Activated CD8-positive, alpha-beta T cell treated with anti-CD3 and anti-CD28 coated beads for 36 hours (primary cell): ENCODE measurements around the gene SMG7. TPM values are rescaled to one million over a fixed set of nuclear protein-coding genes. Genes with fewer than 3 reads are reported as not detected.

Source experiments
- ATAC-seq: fragments of 200-7000 bp; cut with Tn5 transposase; one replicate; pipeline ENCODE4 v1.10.0; 2021; ENCODE audit warnings: mild to moderate bottlenecking, moderate library complexity
- CTCF ChIA-PET: fragments of 350-600 bp; sonication (Branson Sonifier 250); formaldehyde crosslinking; loops from one replicate; lab custom pipeline; 2021; ENCODE audit warnings: antibody characterized with exemption; lab: Charles Lee
- POLR2A ChIA-PET: fragments of 350-600 bp; sonication (Branson Sonifier 250); formaldehyde crosslinking; loops from one replicate; lab custom pipeline; 2021; ENCODE audit warnings: antibody characterized with exemption; lab: Charles Lee
- DNase-seq: peaks from one replicate; pipeline ENCODE4 v3.0.0-alpha.2; 2020
- H3K27ac Mint-ChIP-seq: one replicate; pipeline ENCODE4 v1.8.0; 2021; ENCODE audit warnings: mild to moderate bottlenecking, mixed read lengths
- H3K27me3 Mint-ChIP-seq: one replicate; pipeline ENCODE4 v1.8.0; 2021; ENCODE audit warnings: mixed read lengths
- H3K36me3 Mint-ChIP-seq: one replicate; pipeline ENCODE4 v1.8.0; 2021; ENCODE audit warnings: low read depth, mixed read lengths
- H3K4me1 Mint-ChIP-seq: one replicate; pipeline ENCODE4 v1.8.0; 2021; ENCODE audit warnings: low read depth, mixed read lengths
- H3K4me3 Mint-ChIP-seq: one replicate; pipeline ENCODE4 v1.8.0; 2021; ENCODE audit warnings: mild to moderate bottlenecking, moderate library complexity, mixed read lengths
- H3K9me3 Mint-ChIP-seq: one replicate; pipeline ENCODE4 v1.8.0; 2021; ENCODE audit warnings: mixed read lengths
- intact Hi-C: fragments of 100-400 bp; cut with micrococcal nuclease; formaldehyde crosslinking; loops from one replicate; pipeline ENCODE4 v1.10.0; 2022
- total RNA-seq, 2 experiments: library from RNA; stranded (reverse); gene quantifications; one replicate each; pipeline ENCODE4 v1.2.3, GENCODE V29; 2021
- TF ChIP-seq, protein P1 (sequence below): fragments of 200-600 bp; IDR thresholded peaks from one replicate; pipeline ENCODE4 v1.8.0; 2022; ENCODE audit warnings: antibody characterized with exemption, mild to moderate bottlenecking

The SMG7 gene
- total RNA-seq, 2 experiments from 2014 or later: 59.2 to 59.5 TPM

DNA sequence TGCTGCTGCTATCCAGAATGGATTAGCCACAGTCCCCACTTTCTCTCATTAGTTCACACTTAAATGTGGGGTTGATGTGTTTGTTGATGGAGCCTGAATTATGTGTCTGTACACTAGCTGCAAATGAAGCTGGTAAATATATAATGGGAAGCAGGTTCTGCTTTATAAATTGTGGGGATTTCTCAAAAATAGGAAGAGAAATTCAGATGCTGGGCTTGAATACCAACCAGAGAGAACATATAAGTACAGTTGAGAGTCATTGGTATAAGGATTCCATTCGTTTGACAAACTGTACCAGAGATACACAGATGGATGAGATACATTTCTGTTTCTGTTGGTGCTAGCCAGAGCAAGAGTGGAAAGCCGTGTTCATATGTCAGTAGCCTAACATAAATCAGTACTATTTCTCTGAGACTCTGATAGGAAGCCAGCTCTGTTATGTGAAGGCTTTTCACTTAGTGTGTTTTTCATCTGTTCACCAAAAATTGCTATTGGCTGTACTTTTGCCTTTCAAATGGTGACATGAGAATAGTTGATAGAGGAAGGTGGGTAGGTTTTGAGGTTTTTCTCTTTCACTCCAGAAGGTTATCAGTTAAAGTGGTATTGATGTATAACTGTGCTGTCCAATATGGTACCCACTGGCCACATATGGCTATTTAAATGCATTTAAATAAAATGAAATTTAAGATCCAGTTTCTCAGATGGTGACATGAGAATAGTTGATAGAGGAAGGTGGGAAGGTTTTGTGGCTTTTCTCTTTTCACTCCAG is 15.6 kb downstream of the SMG7 start:
- Mint-ChIP-seq H3K27me3 (no peaks in the 10 kb centered on the region), H3K4me1 (peaks cover 57% of the 10 kb centered on the region), H3K36me3 (peaks cover 13% of the 10 kb centered on the region), H3K4me3 (no peak overlapping the region), H3K27ac (no peak overlapping the region), H3K9me3 (no peaks in the 10 kb centered on the region)
- intact Hi-C loops: no loop called here
- ChIA-PET POLR2A (interaction anchor here (1.7 kb wide), 1 partner anchor 15 kb away, joined by 4 read pairs; the partner anchor contains the start of gene SMG7), CTCF (no interaction called here)
- TF ChIP-seq, protein P1, sequence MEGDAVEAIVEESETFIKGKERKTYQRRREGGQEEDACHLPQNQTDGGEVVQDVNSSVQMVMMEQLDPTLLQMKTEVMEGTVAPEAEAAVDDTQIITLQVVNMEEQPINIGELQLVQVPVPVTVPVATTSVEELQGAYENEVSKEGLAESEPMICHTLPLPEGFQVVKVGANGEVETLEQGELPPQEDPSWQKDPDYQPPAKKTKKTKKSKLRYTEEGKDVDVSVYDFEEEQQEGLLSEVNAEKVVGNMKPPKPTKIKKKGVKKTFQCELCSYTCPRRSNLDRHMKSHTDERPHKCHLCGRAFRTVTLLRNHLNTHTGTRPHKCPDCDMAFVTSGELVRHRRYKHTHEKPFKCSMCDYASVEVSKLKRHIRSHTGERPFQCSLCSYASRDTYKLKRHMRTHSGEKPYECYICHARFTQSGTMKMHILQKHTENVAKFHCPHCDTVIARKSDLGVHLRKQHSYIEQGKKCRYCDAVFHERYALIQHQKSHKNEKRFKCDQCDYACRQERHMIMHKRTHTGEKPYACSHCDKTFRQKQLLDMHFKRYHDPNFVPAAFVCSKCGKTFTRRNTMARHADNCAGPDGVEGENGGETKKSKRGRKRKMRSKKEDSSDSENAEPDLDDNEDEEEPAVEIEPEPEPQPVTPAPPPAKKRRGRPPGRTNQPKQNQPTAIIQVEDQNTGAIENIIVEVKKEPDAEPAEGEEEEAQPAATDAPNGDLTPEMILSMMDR: no peak
- DNase-seq (no peak), ATAC-seq (no peak)

DNA sequence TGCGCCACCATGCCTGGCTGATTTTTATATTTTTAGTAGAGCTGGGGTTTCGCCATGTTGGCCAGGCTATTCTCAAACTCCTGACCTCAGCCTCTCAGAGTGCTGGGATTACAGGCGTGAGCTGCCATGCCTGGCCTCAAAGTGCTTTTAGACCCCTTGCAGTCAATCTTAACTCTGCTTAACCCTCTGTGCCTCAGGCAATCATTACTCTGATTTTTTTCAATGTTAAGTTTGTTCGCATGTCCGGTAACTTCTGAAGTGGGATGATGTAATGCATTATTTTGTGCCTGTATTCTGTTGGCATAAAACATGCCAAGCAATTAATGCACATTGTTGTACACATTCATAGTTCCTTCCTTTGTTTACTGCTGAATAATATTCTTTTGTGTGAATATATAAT is 18.6 kb downstream of the SMG7 start:
- intact Hi-C loops: no loop called here
- no peaks in the 10 kb centered on the region for H3K27me3 Mint-ChIP-seq
- ChIA-PET CTCF (no interaction called here), POLR2A (interaction anchor here (1.0 kb wide), 1 partner anchor 49 kb away, joined by 3 read pairs; no protein-coding TSS in a partner anchor)
- TF ChIP-seq, protein P1: no peak
- peaks cover 13% of the 10 kb centered on the region for H3K36me3 Mint-ChIP-seq
- no peak overlapping the region for H3K27ac Mint-ChIP-seq
- ATAC-seq (no peak), DNase-seq (no peak)
- H3K9me3 Mint-ChIP-seq: no peaks in the 10 kb centered on the region
- peaks cover 58% of the 10 kb centered on the region for H3K4me1 Mint-ChIP-seq
- no peak overlapping the region for H3K4me3 Mint-ChIP-seq

DNA sequence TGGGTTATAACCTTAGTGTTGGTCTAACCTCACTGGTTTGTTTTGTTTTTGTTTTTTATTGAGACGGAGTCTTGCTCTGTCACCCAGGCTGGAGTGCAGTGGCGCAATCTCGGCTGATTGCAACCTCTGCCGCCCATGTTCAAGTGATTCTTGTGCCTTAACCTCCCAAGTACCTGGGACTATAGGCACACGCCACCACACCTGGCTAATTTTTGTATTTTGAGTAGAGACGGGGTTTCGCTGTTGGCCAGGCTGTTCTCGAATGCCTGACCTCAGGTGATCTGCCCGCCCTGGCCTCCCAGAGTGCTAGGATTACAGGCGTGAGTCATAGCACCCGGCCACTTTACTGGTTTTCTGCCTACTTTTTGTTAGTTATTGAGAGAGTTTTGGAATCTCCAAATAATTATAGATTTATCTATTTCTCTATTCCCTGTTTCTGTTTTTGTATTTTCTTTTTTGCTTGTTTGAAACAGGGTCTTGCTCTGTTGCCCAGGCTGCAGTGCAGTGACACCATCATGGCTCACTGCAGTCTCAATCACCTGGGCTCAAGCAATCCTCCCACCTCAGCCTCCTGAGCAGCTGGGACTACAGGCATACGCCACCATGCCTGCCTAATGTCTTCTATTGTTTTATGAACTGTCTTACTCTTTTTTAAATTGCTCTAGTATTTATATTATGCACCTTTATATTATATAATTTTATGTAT is 21.4 kb downstream of the SMG7 start:
- no peaks in the 10 kb centered on the region for H3K9me3 Mint-ChIP-seq
- no peaks in the 10 kb centered on the region for H3K27me3 Mint-ChIP-seq
- ChIA-PET CTCF (no interaction called here), POLR2A (no interaction called here)
- intact Hi-C loops: no loop called here
- no peak overlapping the region for H3K4me3 Mint-ChIP-seq
- H3K4me1 Mint-ChIP-seq: peaks cover 63% of the 10 kb centered on the region
- TF ChIP-seq, protein P1: no peak
- no peak overlapping the region for H3K27ac Mint-ChIP-seq
- peaks cover 3% of the 10 kb centered on the region for H3K36me3 Mint-ChIP-seq
- DNase-seq (no peak), ATAC-seq (no peak)

DNA sequence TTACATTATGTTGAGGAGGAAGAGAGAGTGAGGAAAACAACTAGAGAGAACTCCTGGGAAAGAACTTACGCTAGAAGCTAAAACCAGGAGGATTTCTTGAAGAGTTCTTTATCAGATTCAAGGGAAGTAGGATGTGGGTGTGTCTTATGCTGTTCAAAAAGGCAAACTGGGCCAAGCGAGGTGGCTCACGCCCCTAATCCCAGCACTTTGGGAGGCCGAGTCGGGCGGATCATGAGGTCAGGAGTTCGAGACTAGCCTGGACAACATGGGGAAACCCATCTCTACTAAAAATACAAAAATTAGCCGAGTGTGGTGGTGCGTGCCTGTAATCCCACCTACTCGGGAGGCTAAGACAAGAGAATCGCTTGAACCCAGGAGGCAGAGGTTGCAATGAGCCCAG is 23.1 kb downstream of the SMG7 start:
- H3K27ac Mint-ChIP-seq: no peak overlapping the region
- no peaks in the 10 kb centered on the region for H3K27me3 Mint-ChIP-seq
- POLR2A ChIA-PET: interaction anchor here (0.9 to 1.3 kb wide), 2 partner anchors 11 to 16 kb away, joined by 3 to 5 read pairs; no protein-coding TSS in a partner anchor
- intact Hi-C loops: no loop called here
- no peak for ATAC-seq
- no peak overlapping the region for H3K4me3 Mint-ChIP-seq
- CTCF ChIA-PET: interaction anchor here (1.1 kb wide), 1 partner anchor 14 kb away, joined by 3 read pairs; no protein-coding TSS in a partner anchor
- peaks cover 62% of the 10 kb centered on the region for H3K4me1 Mint-ChIP-seq
- H3K36me3 Mint-ChIP-seq: no peaks in the 10 kb centered on the region
- H3K9me3 Mint-ChIP-seq: no peaks in the 10 kb centered on the region
- no peak for DNase-seq
- TF ChIP-seq, protein P1: no peak

DNA sequence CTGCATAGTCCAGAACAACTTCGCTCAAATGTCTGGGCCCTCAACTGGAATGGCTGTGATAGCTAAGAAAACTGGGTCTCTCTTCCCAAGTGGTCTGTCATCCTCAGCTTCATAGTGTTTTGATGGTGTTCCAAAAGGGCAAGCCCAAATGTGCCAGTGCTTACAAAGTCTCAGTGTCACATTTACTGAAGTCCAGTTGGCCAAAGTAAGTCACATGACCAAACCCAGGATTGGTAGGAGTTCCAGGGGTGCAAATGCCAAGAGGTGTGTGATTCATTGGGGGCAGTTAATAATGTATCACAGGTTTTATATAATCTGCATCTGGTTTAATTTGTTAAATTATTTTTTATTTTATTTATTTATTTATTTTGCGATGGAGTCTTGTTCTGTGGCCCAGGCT is 24.9 kb downstream of the SMG7 start:
- intact Hi-C loops: no loop called here
- DNase-seq: no peak
- ATAC-seq: no peak
- Mint-ChIP-seq H3K4me1 (peaks cover 67% of the 10 kb centered on the region), H3K27me3 (no peaks in the 10 kb centered on the region), H3K36me3 (no peaks in the 10 kb centered on the region), H3K9me3 (no peaks in the 10 kb centered on the region), H3K27ac (no peak overlapping the region), H3K4me3 (no peak overlapping the region)
- POLR2A ChIA-PET: no interaction called here
- CTCF ChIA-PET: no interaction called here
- TF ChIP-seq, protein P1: no peak
